GM19351 (cell line): ENCODE results near the gene INKA1.

Source experiments
- ATAC-seq: cut with Tn5 transposase; IDR thresholded peaks from one replicate; pipeline ENCODE4 v1.9.1; 2021; ENCODE audit warnings: mild to moderate bottlenecking, moderate library complexity; ENCODE audit not compliant: unreplicated experiment

INKA1 gene

DNA sequence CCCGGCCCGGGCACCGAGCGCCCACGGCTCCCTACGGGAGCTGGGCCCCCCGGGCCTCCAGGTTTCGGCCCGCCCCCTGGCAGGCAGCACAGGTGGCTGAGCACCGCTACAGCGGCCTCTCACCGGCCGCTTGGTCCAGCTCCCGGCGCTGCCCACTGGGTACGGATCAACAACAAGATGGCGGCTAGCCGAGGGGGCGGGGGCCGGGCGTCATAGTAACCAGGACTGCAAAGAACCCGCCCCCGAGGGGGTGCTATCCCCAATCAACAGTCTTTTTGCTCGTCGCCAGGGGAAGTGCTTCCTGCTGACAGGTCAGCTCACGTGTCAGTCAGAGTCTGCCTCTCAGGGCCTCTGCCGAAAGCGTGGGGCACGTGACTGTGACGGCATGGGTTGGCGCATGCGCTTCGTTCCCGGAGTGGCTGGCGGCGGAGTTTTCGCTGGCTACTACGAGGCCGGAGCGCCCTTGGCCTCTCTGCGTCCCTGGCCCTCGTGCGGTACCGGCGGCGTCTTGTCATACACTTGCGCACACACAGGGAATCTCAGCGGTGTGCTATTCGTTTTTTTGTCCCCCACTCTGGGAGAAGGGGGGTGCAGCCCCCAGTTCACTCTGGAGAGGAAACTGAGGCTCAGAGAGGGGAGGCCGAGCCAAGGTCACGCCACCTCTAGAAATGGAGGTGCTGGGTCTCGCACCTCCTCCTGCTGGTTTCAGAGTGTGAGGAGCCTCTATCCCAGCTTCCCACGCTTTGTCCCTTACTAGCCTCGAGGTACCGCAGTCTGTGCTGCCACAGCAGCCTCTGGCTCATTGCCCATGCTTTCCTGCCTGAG lies 16.5 kb upstream of the INKA1 start, which contains the start of gene IP6K1:
Gene IP6K1, minus strand, starts transcription at position 186 of the 825 bp plus-strand sequence. CDS start 38,502 bp downstream, outside the sequence.
- peak; percentile 99 for ATAC-seq

DNA sequence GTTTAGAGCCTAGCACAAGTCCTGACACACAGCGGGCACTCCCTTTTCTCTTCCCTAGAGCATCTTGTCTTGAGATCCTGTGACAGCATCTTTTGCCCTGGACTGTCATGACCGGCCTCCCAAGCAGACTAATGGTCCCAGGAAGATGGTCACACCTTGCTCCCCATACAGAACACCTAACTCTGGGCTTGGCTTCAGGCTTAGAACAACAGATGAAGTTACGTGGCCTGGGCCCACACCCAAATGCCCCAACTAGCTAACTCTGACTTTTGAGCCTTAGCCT lies 15.9 kb upstream of the INKA1 start:
- no peak for ATAC-seq

DNA sequence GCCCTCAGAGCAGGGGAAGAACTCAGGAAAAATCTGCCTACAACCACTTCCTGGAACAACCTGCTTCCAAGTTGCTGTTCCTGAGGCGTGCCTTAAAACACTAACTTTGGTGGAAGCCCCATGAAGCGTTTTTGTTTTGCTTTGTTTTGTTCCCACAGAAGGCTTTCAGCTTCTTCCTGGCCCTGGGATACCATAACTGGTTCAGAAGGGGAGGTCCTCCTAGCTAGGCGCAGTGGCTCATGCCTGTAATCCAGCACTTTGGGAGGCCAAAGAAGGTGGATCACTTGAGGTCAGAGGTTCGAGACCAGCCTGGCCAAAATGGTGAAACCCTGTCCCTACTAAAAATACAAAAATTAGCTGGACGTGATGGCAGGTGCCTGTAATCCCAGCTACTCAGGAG lies 15.5 kb upstream of the INKA1 start:
- ATAC-seq, result no peak

DNA sequence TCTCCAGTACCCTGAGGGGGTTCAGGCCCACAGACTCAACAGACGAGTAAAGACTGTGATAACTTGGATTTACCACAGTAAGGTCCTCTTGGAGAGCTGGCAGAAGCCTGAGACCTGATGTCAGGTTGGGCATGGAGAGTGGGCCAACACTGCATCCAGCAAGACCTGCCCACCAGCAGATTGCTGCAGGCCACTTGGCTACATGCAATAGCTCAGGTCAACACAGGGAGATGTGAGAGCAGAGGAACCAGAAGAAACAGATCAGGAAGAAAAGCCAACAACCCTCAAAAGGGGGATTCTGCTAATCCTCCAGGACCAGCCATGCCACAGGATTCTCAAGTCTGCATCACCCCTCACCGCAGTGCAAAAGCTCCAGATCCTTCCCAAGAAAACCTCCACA lies 15.0 kb upstream of the INKA1 start:
- no peak for ATAC-seq

DNA sequence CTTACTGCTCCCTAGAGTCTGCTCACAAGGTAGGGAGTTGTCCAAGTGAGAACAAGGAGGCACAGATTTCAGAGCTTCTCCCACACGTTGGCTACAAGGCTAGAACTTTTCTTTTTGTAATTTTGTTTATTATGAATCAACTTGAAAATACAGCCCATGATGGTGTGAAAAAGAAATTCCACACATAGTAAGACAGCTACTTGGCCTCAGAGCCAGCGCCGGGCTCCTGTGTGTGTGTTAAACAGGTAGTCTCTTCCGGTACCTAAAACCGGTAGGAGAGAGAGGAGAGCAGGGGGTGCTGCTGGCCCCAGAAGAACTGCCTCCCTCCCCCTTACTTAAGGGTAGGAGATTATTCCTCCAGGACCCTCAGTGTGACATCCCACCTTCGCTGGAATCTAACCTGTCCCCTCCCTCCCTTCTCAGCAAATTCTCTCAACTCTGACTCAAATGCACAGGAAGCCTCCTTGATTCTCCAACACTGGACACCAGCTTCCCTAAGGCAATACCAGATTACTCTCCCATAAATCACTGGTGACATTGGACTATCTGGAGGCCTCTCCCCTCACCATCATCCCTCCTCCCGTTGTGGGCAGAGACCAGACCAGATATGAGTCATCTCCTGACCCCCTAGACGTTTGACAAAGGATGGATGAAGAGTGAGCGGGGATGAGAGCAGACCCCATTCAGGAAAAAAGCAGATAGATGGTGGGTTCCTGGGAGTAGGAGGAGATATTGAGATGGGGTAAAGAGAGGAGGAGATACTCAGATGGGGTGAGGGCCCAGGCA lies 12.2 kb upstream of the INKA1 start:
- ATAC-seq, result no peak

DNA sequence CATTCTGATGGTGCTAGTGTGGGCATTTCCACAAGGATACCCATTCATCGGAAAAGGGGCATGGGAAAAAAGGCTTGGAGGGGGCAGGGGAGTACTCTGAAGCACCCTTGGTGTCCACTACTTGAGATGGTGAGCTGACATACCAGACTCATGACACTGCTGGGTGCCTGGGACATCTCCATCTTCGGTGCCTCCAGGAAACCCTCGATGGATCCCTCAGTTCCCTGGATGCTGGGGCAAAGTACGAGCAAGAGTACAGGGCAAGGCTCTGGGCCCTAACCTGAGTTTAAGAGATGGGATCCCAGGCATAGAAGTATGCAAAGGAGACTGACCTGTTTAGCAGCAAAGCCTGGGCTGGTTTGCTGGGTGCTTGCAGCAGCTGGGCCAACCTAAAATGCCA lies 11.5 kb upstream of the INKA1 start:
- ATAC-seq, result no peak

DNA sequence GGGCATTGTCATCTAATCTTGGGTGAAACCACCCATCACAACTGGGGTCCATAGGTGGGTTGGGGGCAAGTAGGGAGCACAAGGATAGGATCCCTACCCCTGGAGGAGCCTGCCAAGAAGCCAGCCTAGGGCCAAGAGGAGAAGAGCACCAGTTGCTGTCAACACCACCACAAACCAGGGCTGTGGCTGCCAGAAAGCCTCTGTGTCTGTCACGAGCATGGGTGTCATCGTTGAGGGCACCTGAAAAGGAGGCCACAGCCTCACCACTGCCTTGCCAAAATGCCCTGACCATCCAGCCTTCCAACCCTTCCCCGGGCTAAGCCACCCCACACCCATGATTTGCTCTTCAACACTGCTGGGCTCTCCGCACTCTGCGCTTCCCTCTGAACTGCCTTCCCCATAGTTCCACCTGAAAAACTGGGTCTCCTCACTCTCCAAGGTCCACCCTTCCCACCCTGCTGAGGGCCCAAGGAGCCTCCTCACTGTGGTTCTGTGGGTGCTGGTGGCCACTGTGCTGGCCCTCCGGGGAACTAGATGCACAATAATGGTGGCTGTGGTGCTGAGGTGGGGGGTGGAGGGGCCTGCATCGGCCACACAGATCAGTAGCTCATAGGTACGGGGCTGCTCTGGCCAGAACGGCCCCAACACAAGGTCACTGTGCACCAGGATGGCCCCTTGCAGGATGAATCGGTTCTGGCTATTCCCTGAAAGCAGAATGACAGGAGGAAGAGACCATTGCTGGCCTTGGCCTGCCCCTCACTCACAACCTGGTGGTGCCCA lies 10.5 kb upstream of the INKA1 start:
- no peak for ATAC-seq

DNA sequence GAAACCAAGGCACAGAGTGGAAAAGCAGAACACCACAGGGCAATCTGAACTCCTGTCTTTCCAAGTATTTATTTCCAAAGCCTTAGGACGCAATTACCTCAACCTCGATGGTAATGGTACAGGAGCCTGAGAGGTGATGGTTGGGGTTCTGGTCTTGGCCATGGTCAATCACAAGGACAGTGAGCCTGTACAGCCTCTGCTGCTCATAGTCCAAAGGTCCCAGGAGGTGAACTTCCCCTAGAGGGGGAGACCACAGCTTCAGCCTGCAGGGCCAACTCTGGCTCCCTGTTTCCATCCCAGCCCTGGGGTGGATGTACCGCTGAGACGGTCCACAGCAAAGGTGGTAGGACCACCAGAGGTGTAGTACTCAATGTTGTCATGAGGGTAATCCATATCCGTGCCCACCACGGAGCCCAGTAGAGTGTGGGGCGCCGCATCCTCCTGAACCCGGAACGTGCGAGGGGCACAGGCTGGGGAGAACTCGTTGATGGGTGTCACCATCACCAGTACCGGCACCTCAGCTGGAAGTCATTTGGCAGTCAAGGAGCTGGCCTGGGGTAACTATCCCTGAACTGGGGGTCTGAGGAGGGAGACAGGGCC lies 9.5 kb upstream of the INKA1 start:
- ATAC-seq, result no peak

DNA sequence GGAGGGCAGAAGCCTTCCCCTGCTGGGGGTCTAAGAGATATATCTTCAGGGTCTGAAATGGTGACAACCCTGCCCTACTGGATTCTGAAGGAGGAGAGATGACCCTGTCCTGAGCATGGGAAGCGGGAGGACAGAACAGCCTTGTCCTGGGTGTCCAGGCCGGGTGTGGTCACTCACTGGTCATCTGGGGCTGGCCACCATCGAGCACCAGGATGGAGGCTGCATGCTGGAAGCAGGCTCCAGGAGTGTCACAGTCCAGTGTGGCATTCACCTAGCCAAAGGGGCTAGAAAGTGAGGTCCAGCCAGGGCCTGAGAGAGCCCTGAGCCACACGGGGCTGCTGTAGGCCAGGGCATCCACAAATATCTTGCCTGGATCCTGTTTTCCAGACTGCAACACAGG lies 8.6 kb upstream of the INKA1 start:
- ATAC-seq, result no peak

DNA sequence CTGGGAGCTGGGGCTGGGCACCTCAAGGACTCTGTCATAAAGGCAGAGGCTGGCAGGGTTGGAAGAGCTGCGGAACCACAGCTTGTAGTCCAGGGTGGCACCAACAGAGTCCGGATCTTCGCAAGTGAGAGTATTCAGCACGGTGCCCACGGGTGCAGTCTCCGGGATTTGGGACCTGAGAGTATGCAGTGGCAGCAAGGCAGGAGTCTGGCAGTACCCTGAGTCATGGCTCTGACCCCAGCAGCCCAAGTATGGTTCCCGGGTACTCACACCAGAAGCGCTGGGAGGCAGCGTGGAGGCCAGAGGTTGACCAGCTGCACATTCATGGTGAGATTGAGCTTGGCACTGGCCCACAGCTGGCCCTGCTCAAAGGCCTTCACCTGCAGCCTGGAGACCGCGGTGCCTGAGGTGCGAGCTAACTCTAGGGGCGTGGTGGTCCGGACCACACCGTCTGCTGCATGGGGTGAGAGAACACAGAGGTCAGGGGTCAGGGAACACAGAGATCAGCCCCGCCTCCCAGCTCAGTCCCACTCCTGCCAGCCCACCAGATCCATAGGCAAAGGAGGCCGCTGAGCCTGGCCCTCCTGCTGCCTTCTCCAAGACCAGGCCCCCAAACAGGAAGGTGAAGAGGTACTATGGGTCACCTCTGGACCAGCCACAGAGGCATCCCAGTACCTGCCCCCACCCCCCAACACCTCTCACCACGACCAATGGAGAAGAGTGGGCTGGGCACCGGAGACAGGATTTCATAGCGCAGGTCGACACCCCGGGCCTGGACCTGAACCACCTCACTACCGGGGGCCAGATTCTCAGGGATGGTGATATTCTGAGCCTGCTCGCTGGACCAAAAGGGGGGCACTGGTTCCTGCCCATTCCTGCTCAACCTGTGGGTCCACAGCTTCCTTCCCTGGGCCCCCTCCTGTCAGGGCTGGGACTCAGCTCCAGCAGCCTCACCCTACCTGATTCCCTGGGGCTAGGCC lies 7.8 kb upstream of the INKA1 start:
- ATAC-seq, result no peak

DNA sequence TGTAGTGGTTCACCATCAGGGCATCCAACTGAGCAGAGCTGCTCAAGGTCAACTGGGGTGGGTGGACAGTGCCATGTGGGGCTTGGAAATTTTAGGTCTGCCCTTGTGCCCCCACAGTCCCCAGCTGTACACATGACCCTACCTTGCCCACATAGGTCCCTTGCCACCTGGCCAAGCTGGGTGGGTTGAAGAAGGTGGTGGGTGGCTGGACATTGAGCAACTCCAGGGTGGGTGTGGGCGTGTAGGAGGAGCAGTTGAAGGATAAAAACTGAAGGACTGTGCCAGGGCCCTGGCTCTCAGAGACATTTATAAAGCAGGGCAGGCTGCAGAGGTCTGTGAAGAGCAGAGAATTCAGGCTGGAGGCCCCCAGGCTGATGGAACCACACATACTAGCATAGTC lies 4.0 kb upstream of the INKA1 start:
- ATAC-seq, result no peak

DNA sequence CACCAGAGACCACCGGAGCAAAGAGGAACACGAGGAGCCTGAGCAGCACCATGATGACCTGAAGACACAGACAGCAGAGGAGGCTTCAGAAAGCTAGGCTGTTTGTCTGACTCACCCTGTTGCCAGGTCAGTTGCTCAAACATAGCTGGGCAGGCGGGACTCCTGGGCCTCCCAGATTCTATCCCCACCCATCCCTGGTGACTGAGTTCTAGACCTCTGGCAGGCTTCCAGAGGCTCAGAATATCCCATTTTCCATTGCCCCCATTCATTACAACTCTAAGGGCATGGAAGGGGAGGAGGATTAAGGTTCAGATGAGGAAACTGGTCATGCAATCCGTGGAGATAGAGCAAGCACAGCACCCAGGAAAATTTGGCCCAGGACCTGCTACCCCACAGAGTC lies 3.3 kb upstream of the INKA1 start, which contains the start of gene CDHR4:
Gene CDHR4, minus strand, starts transcription at position 113 of the 400 bp plus-strand sequence. Its CDS starts 61 bp downstream, at position 52.
- no peak for ATAC-seq

DNA sequence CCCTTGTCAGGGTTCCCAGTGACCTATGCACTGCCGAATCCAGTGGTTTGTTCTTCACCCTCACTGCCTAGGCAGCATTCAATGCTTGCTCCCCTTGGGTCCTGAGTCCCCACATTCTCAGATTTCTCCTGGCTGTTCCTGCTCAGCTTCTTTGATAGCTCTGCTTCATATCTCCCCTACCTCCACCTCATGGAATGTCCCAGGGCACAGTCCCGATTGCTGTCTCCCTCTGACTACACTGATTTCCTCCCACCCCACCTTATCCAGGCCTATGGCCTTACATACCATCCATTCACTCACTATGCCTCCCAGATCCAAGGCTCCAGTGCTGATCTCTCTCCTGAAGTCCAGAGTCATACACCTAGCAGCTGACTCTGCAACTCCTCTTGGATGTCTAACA lies 1.9 kb upstream of the INKA1 start:
- no peak for ATAC-seq

DNA sequence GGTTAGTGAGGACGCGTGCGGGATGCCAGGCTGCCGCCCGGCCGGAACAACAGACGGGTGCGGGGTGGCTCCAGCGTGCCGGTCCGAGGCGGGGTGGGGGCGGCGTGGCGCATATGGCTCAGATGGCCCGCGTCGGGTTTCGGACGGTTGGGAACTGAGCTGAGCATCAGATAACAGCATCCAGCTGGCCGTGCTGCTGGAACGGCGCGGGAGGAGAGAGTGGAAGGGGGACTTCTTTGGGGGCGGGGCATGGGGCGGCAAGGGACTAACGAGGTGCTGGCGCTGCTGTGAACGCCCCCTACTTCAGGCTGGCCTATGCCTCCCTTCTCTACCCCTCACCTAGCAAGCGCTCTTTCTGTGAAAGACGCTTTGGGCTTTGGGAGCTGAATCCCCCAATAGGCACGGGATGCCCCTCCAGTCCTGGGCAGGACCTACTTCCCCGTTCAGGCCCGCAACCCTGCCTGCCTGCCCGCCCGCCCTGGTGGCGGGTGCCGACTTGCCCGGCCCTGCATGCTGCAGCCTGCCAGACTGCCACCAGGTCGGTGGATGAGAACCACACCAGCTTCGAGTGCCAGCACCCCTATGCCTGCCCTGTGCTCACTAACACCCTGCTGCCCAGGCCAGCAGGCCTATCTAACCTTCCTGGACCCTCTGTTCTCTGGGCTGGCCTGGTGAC lies 542 bp downstream of the INKA1 start:
- ATAC-seq, result peak; percentile 5

DNA sequence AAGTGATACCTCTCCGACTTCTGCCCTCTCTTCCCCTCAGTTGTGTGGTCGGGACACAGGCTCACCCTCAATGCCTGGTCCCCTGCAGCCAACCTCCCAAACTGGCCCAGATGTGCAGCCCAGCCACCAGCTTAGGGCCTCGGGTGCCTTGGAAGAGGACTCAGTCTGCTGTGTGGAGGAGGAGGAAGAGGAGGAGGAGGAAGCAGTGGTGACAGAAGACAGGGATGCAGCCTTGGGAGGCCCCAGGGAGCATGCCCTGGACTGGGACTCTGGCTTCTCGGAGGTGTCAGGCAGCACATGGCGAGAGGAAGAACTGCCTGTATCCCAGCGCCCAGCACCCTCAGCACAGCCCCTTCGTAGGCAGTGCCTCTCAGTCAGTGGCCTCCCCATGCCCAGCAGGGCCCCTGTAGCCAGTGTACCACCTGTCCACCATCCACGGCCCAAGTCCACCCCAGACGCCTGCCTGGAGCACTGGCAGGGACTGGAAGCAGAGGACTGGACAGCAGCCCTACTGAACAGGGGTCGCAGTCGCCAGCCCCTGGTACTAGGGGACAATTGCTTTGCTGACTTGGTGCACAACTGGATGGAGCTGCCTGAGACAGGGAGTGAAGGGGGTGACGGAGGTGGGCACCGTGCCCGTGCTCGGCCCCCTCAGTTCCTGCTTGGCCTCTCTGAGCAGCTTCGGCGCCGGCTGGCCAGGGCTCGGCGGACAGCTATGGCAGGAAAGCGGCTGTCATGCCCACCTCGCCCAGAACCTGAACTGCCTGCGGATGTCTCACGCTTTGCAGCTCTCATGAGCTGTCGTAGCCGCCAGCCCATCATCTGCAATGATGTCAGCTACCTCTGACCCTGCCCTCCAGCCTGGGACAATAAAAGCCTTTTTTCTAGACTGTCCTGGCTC lies 1.3 kb downstream of the INKA1 start:
- ATAC-seq, result no peak

DNA sequence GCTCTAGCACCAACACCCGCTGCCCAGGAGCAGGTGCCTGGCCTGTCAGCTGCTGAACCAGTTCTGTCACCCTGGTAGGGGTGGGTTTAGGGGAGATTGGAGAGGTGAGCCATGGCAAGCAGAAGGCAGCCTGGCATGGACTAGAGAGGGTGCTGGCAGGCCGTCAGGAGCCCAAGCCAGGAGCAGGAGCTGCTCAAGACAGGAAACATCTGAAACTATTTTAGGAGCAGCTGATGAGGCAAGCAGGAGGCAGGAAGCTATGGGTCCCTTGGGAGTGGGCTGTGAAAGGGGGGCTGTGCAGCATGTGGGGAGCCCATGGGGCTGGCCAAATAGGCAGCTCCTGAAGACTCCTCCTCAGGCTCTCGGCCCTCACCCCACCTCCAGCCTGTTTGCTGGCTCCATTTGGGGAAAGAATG lies 2.3 kb downstream of the INKA1 start:
- no peak for ATAC-seq

DNA sequence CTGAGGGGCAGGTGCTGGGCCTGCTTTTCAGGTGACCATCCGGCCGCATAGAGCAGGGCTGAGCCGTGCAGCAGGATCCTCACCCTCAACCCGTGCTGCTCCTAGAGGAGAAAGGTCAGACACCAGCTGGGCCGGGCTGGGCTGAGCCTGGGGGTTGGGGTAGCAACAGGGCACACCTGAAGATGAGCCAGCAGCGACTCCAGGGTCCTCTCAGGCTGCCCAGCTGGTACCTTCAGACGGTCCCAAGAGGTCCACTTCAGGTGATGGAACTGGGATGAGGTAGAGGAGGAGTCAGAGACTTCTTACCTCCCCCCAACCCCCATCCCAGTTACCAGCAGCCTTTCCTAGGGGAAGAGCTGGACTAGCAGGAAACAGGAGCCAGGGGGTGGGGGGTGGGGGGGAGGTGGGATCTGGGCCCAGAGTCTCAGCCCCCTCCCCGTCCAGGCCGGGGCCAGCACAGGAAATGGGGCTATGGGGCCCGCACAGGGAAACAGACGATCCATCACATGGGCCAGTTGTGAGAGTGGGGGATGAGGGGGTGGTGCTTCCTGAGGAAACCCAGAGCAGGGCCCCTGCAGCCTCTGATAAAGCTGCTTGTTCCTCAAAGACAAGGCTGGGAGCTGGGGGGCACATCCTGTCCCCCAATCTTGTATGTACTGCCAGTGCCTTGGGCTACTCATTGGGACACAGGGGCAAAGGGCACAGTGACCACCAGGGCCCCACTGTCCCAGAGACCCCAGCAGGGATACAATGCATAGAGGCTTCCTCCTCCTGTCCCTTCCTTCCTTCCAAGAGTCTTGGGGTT lies 3.0 kb downstream of the INKA1 start:
- ATAC-seq, result no peak

DNA sequence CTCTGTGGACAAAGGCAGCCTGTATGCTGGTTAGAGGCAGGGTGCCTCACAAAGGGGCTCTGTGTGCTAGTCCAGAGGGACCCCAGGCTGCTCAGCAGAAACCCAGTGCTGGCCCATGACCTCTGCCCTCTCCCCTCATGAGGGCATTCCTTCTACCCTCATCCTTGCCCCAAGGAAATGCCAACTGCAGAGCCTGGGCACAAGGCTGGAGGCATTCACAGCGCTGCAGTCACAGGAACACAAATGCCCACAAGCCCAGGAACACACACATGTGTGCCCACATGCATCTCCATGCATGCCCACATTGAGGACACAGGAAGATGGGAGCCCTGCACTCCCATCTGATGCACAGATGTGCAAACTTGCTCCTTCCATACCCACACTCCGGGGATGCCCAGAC lies 3.8 kb downstream of the INKA1 start:
- ATAC-seq, result no peak
